Spinal cord (tissue), 10 donors: ENCODE measurements around the gene PCDHGA12. TPM values are rescaled to one million over a fixed set of nuclear protein-coding genes. Genes with fewer than 3 reads are reported as not detected.

Experiments
- DNase-seq, 6 donors: peaks; one replicate each; pipeline versions ENCODE4 v3.0.0 to v3.0.0-alpha.2; 2013 to 2015; ENCODE audit warnings: low spot score in 6 of 6, low read depth in 4 of 6
- H3K27ac ChIP-seq: one replicate; pipeline ENCODE4 v1.5.1; 2013; ENCODE audit warnings: low read depth, low read length, control low read depth
- H3K27me3 ChIP-seq: one replicate; pipeline ENCODE4 v1.6.1; 2013; ENCODE audit warnings: low read length; ENCODE audit not compliant: control insufficient read depth, insufficient read depth
- H3K36me3 ChIP-seq: one replicate; pipeline ENCODE4 v1.6.1; 2013; ENCODE audit warnings: low read length; ENCODE audit not compliant: control insufficient read depth, insufficient read depth
- H3K4me1 ChIP-seq: one replicate; pipeline ENCODE4 v1.6.1; 2013; ENCODE audit warnings: low read length; ENCODE audit not compliant: control insufficient read depth, insufficient read depth
- H3K4me3 ChIP-seq: one replicate; pipeline ENCODE4 v1.5.1; 2013; ENCODE audit warnings: low read depth, low read length, control low read depth
- H3K9me3 ChIP-seq: one replicate; pipeline ENCODE4 v1.6.1; 2013; ENCODE audit warnings: low read length; ENCODE audit not compliant: control insufficient read depth, insufficient read depth
- WGBS: methylation state at CpG from one replicate; pipeline ENCODE4 v1.1.5; 2013; ENCODE audit warnings: missing lambda C conversion rate; ENCODE audit not compliant: insufficient coverage; 5-methylcytosine and 5-hydroxymethylcytosine counted together
- polyA plus RNA-seq, 2 donors: library from polyadenylated mRNA; unstranded; fragments of 120-200 nt; gene quantifications; one replicate each; pipeline ENCODE4 v1.2.1, GENCODE V29; 2013; ENCODE audit not compliant: insufficient read length in 2 of 2
- total RNA-seq, 2 donors: library from RNA; depleted of rRNA in 1 of 2; stranded (reverse); fragments of 120-200 nt in 1 of 2; fragments of >200 nt in 1 of 2; gene quantifications; one replicate each; pipeline versions ENCODE4 v1.2.3 to v1.2.4, GENCODE V29; 2013 to 2014
- donor health status: healthy.

Gene PCDHGA12
- total and polyA plus RNA-seq, 4 donors = 8.1 to 10.7 (median 8.4) TPM

DNA sequence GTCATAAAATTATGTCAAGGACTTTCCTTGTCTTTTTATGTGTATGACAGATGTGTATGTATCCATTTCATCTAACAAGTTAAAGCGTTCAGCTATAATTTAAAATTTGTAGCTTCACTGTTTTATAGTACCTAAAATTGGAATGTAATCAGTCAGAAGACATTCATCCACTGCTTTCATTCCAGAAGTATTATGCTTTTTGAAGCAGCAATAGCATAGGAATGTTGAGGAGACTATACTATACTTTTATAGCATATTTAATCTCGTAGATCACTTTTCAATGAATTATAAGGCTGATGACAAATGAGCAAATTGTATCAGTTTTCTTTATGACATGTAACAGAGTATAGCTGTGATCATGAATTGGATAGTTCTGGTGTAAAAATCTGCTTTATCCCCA, 6.9 kb downstream of the PCDHGA12 start:
- no peak overlapping the region for H3K4me3 ChIP-seq
- DNase-seq = no peak
- WGBS = no CpG with 5 or more reads among the region's 2 CpGs
- H3K27ac ChIP-seq = no peak overlapping the region
- peaks cover 3% of the 10 kb centered on the region for H3K4me1 ChIP-seq
- H3K9me3 ChIP-seq = peaks cover 30% of the 10 kb centered on the region
- H3K36me3 ChIP-seq = peaks cover 7% of the 10 kb centered on the region
- H3K27me3 ChIP-seq = no peaks in the 10 kb centered on the region

DNA sequence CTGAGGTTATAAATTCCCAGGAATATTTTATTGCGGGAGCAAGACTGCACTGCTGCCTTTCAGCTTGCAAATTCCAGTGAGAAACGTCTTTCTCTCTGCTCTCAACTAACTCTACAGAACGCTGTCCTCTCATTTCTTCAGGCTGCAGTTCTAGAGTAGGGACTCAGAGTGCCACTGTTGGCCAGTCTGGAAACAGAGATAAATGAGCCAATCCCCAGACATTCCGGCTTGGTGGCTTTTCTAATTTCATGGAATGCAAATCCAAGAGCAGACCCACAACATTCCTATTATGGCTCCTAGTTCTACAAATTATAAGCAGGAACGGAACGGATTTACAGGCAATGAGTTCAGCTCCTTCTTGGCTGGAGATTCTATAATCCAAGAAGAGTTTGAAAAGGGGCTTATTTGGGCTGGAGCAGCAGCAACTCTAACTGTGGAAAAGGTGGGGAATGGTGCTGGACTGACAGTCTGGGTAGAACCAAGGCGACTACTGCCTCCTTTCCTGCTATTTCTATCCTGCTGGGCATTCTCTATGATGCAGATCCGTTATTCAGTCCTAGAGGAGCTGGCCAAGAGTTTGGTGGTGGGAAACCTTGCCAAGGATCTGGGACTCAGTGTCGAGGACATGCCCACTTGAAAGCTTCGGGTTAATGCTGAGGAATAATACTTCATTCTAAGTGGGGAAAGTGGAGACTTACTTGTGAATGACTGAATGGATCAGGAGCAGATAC, 9.3 kb downstream of the PCDHGA12 start:
- H3K9me3 ChIP-seq = peaks cover 24% of the 10 kb centered on the region

DNA sequence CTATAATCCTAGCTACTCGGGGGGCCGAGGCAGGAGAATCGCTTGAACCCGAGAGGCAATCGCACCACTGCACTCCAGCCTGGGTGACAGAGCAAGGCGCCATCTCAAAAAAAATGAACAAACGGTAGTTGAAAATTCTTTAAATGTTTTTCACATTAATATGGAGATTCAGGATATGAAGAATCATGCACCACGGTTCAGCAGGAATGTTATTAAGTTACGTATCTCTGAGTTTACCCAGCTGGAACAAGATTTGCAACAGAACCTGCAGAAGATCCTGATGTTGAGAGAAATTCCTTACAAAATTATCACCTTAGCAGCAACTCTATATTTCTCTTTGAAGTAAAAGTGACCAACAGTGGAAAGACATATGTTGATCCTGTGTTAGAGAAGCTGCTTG, 10.0 kb downstream of the PCDHGA12 start:
- peaks cover 24% of the 10 kb centered on the region for H3K9me3 ChIP-seq
- H3K27ac ChIP-seq = no peak overlapping the region
- no peak for DNase-seq
- no peak overlapping the region for H3K4me3 ChIP-seq
- no peaks in the 10 kb centered on the region for H3K4me1 ChIP-seq
- peaks cover 7% of the 10 kb centered on the region for H3K36me3 ChIP-seq
- WGBS = 100% methylated on average over 5 of the region's 9 CpGs
- H3K27me3 ChIP-seq = no peaks in the 10 kb centered on the region

More for the DNA sequence above, 9.3 kb downstream of the PCDHGA12 start:
- Histone ChIP-seq H3K27me3 (no peaks in the 10 kb centered on the region), H3K27ac (no peak overlapping the region), H3K4me1 (no peaks in the 10 kb centered on the region), H3K4me3 (no peak overlapping the region), H3K36me3 (peaks cover 7% of the 10 kb centered on the region)
- WGBS = 59% methylated on average over 7 of the region's 10 CpGs
- no peak for DNase-seq

DNA sequence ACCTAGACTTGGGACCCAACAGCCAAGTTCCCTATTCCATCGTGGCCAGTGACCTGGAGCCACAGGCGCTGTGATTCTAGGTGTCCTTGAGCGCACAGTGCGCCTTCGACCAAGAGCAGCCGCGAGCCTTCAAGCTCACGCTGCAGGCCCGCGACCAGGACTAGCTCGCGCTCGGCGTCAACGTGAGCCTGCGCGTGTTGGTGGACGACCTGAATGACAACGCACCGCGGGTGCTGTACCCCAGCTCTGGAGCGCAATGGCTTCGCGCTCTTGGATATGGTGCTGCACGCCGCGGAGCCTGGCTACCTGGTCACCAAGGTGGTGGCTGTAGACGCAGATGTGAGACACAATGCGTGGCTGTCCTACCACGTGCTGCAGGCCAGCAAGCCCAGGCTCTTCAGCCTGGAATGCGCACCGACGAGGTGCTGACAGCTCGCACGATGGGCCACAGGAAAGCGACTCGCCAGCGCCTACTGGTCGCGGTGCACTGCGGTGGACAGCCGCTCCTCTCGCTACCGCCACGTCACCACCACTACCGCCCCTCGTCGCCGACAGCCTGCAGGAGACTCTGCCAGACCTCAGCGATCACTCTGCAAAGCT, 11.4 kb downstream of the PCDHGA12 start:
- Histone ChIP-seq H3K4me3 (no peak overlapping the region), H3K36me3 (peaks cover 7% of the 10 kb centered on the region), H3K9me3 (peaks cover 24% of the 10 kb centered on the region), H3K4me1 (no peaks in the 10 kb centered on the region), H3K27ac (no peak overlapping the region), H3K27me3 (no peaks in the 10 kb centered on the region)
- DNase-seq = no peak
- WGBS = 37% methylated on average over 49 of the region's 50 CpGs

DNA sequence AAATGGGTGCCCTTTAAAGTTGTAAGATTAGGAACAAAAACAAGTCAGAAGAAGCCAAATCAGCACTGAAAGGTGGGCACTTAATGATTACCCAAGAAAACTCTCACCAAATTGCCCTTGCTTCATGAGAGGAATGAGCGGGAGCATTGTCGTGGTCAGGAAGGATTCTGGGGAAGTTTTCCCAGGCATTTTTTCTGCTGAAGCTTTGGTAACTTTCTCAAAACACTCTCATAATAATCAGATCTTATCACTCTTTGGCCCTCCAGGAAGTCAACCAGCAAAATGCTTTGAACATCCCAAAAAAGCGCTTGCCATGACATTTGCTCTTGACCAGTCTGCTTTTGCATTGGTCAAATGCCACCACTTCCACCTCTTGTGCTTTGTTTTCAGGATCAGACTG, 35.0 kb downstream of the PCDHGA12 start:
- no peak overlapping the region for H3K4me3 ChIP-seq
- 100% methylated on average over 1 of the region's 3 CpGs for WGBS

DNA sequence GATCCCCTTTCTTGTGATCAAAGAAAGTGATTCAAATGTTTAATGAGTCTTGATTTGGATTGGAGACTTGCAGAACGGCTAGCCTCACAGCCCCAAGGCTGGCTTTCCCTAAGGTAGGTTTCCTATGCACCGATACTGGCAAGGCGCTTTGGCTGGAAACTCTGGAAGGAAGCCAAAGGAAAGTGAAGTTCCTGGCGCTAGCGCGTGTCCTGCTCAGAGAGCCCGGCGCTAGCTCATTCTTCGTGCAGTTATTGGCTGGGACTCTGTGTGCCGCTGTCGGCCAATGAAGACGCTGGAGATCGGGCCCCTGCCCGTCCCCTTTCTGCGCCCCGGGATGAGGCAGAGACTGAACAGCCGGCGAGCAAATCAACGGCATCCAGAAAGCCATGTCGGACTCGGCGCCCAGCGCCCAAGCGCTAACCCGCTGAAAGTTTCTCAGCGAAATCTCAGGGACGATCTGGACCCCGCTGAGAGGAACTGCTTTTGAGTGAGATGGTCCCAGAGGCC, 45.4 kb downstream of the PCDHGA12 start, which contains the start of gene PCDHGC3:
Gene PCDHGC3, plus strand, starts transcription at position 342 of the 507 bp plus-strand sequence. Its CDS starts 151 bp downstream, at position 493.
- H3K36me3 ChIP-seq = peaks cover 9% of the 10 kb centered on the region
- peak in 4 of 6 donors; percentile 85 to 97 (median 91) for DNase-seq
- no peaks in the 10 kb centered on the region for H3K9me3 ChIP-seq
- H3K4me1 ChIP-seq = peaks cover 34% of the 10 kb centered on the region
- H3K27ac ChIP-seq = peak within 1 kb of the TSS; percentile 87
- peak within 1 kb of the TSS; percentile 58 for H3K4me3 ChIP-seq
- H3K27me3 ChIP-seq = no peaks in the 10 kb centered on the region
- WGBS = under 1% methylated on average over 28 of the region's 28 CpGs

More for the DNA sequence above, 35.0 kb downstream of the PCDHGA12 start:
- H3K27ac ChIP-seq = no peak overlapping the region
- H3K9me3 ChIP-seq = no peaks in the 10 kb centered on the region
- peaks cover 2% of the 10 kb centered on the region for H3K36me3 ChIP-seq
- DNase-seq = no peak
- H3K4me1 ChIP-seq = no peaks in the 10 kb centered on the region
- no peaks in the 10 kb centered on the region for H3K27me3 ChIP-seq

DNA sequence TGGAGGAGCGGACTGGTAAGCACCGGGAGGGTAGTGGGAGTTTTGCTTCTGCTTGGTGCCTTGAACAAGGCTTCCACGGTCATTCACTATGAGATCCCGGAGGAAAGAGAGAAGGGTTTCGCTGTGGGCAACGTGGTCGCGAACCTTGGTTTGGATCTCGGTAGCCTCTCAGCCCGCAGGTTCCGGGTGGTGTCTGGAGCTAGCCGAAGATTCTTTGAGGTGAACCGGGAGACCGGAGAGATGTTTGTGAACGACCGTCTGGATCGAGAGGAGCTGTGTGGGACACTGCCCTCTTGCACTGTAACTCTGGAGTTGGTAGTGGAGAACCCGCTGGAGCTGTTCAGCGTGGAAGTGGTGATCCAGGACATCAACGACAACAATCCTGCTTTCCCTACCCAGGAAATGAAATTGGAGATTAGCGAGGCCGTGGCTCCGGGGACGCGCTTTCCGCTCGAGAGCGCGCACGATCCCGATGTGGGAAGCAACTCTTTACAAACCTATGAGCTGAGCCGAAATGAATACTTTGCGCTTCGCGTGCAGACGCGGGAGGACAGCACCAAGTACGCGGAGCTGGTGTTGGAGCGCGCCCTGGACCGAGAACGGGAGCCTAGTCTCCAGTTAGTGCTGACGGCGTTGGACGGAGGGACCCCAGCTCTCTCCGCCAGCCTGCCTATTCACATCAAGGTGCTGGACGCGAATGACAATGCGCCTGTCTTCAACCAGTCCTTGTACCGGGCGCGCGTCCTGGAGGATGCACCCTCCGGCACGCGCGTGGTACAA, 46.0 kb downstream of the PCDHGA12 start:
- H3K36me3 ChIP-seq = peaks cover 8% of the 10 kb centered on the region
- peak overlapping the region; percentile 58 for H3K4me3 ChIP-seq
- 1% methylated on average over 58 of the region's 58 CpGs for WGBS
- peak overlapping the region; percentile 87 for H3K27ac ChIP-seq
- no peaks in the 10 kb centered on the region for H3K27me3 ChIP-seq
- DNase-seq = peak in 2 of 6 donors; percentile 84 to 89
- H3K4me1 ChIP-seq = peaks cover 35% of the 10 kb centered on the region
- H3K9me3 ChIP-seq = no peaks in the 10 kb centered on the region

DNA sequence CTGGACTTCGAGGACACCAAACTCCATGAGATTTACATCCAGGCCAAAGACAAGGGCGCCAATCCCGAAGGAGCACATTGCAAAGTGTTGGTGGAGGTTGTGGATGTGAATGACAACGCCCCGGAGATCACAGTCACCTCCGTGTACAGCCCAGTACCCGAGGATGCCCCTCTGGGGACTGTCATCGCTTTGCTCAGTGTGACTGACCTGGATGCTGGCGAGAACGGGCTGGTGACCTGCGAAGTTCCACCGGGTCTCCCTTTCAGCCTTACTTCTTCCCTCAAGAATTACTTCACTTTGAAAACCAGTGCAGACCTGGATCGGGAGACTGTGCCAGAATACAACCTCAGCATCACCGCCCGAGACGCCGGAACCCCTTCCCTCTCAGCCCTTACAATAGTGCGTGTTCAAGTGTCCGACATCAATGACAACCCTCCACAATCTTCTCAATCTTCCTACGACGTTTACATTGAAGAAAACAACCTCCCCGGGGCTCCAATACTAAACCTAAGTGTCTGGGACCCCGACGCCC, 46.8 kb downstream of the PCDHGA12 start:
- H3K36me3 ChIP-seq = peaks cover 8% of the 10 kb centered on the region
- no peaks in the 10 kb centered on the region for H3K27me3 ChIP-seq

DNA sequence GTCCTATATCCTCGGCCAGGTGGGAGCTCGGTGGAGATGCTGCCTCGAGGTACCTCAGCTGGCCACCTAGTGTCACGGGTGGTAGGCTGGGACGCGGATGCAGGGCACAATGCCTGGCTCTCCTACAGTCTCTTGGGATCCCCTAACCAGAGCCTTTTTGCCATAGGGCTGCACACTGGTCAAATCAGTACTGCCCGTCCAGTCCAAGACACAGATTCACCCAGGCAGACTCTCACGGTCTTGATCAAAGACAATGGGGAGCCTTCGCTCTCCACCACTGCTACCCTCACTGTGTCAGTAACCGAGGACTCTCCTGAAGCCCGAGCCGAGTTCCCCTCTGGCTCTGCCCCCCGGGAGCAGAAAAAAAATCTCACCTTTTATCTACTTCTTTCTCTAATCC, 47.5 kb downstream of the PCDHGA12 start:
- H3K27ac ChIP-seq = peak overlapping the region; percentile 87
- H3K4me1 ChIP-seq = peaks cover 40% of the 10 kb centered on the region
- DNase-seq = peak in 2 of 6 donors; percentile 25 to 36
- peak overlapping the region; percentile 58 for H3K4me3 ChIP-seq
- H3K27me3 ChIP-seq = no peaks in the 10 kb centered on the region
- 18% methylated on average over 10 of the region's 13 CpGs for WGBS
- H3K9me3 ChIP-seq = no peaks in the 10 kb centered on the region
- peaks cover 8% of the 10 kb centered on the region for H3K36me3 ChIP-seq

More for the DNA sequence above, 46.8 kb downstream of the PCDHGA12 start:
- H3K27ac ChIP-seq = peak overlapping the region; percentile 87
- peak overlapping the region; percentile 58 for H3K4me3 ChIP-seq
- H3K9me3 ChIP-seq = no peaks in the 10 kb centered on the region
- H3K4me1 ChIP-seq = peaks cover 40% of the 10 kb centered on the region
- 7% methylated on average over 24 of the region's 24 CpGs for WGBS
- DNase-seq = peak in 2 of 6 donors; percentile 34
